Left ventricle myocardium inferior (tissue), 1 donor: ENCODE data around the gene TWSG1. TPM values are rescaled to one million over a fixed set of nuclear protein-coding genes. Genes with fewer than 3 reads are reported as not detected.

ENCODE experiments used
- DNase-seq: peaks from one replicate; pipeline ENCODE4 v3.0.0-alpha.2; 2020
- H3K27ac ChIP-seq: fragments of 200-600 bp; replicated peaks from 2 replicates; pipeline ENCODE4 v1.8.0; 2021
- H3K27me3 ChIP-seq: fragments of 200-600 bp; 2 replicates; pipeline ENCODE4 v1.8.0; 2021; ENCODE audit warnings: low read depth
- H3K36me3 ChIP-seq: fragments of 200-600 bp; 2 replicates; pipeline ENCODE4 v1.8.0; 2021
- H3K4me1 ChIP-seq: fragments of 200-600 bp; 2 replicates; pipeline ENCODE4 v1.8.0; 2021
- H3K4me3 ChIP-seq: fragments of 200-600 bp; 2 replicates; pipeline ENCODE4 v1.8.0; 2021; ENCODE audit warnings: mild to moderate bottlenecking, moderate library complexity
- H3K9me3 ChIP-seq: fragments of 200-600 bp; replicated peaks from 2 replicates; pipeline ENCODE4 v1.8.0; 2021
- CTCF ChIP-seq: fragments of 200-600 bp; IDR thresholded peaks from 2 replicates; pipeline ENCODE4 v1.8.0; 2021; ENCODE audit warnings: antibody characterized with exemption, mild to moderate bottlenecking, borderline replicate concordance
- intact Hi-C: fragments of 100-400 bp; cut with micrococcal nuclease; formaldehyde crosslinking; loops from one replicate; pipeline ENCODE4 v1.11.0; 2022
- total RNA-seq: library from RNA; stranded (reverse); fragmentation: NEBNext Ultra II Directional; extraction: Animal tissue kit (Norgen Biotek cat#: 25700); gene quantifications from one replicate; pipeline ENCODE4 v1.2.1, GENCODE V29; 2021
- donor health status: DM: no; HTN: yes; CAD: no; lungs with severe emphysema.

Gene TWSG1
- total RNA-seq, 1 donor from 2014 or later, result 12.1 TPM

GRCh38 chr18:9319333-9319732 lies 15.2 kb upstream of the TWSG1 start:
- intact Hi-C loops, result no loop called here
- no peak for DNase-seq
- H3K4me3 ChIP-seq, result no peak overlapping the region
- no peak overlapping the region for H3K27ac ChIP-seq
- no peaks in the 10 kb centered on the region for H3K4me1 ChIP-seq
- H3K27me3 ChIP-seq, result peaks cover 7% of the 10 kb centered on the region
- no peaks in the 10 kb centered on the region for H3K36me3 ChIP-seq
- H3K9me3 ChIP-seq, result no peaks in the 10 kb centered on the region
- TF ChIP-seq CTCF, result no peak

GRCh38 chr18:9321017-9321452 lies 13.5 kb upstream of the TWSG1 start:
- no peak for DNase-seq
- H3K27ac ChIP-seq, result no peak overlapping the region
- H3K4me3 ChIP-seq, result no peak overlapping the region
- H3K4me1 ChIP-seq, result no peaks in the 10 kb centered on the region
- intact Hi-C loops, result no loop called here
- TF ChIP-seq CTCF, result no peak
- H3K27me3 ChIP-seq, result peaks cover 7% of the 10 kb centered on the region
- no peaks in the 10 kb centered on the region for H3K9me3 ChIP-seq
- no peaks in the 10 kb centered on the region for H3K36me3 ChIP-seq

GRCh38 chr18:9321736-9322135 lies 12.8 kb upstream of the TWSG1 start:
- H3K27me3 ChIP-seq, result peaks cover 7% of the 10 kb centered on the region
- no peak for TF ChIP-seq CTCF
- no peak overlapping the region for H3K27ac ChIP-seq
- no peaks in the 10 kb centered on the region for H3K36me3 ChIP-seq
- DNase-seq, result no peak
- H3K4me1 ChIP-seq, result no peaks in the 10 kb centered on the region
- intact Hi-C loops, result no loop called here
- H3K9me3 ChIP-seq, result no peaks in the 10 kb centered on the region
- H3K4me3 ChIP-seq, result no peak overlapping the region

- peaks cover 1% of the 10 kb centered on the region for H3K9me3 ChIP-seq
- no peak for DNase-seq
- peaks cover 7% of the 10 kb centered on the region for H3K27me3 ChIP-seq
- H3K36me3 ChIP-seq, result no peaks in the 10 kb centered on the region
- no peak overlapping the region for H3K27ac ChIP-seq
- no peak overlapping the region for H3K4me3 ChIP-seq
- TF ChIP-seq CTCF, result no peak
- intact Hi-C loops, result no loop called here
- H3K4me1 ChIP-seq, result no peaks in the 10 kb centered on the region
These were observed 11.8 kb upstream of the TWSG1 start for GRCh38 chr18:9322744-9323143.

- Histone ChIP-seq H3K9me3 (peaks cover 13% of the 10 kb centered on the region), H3K36me3 (no peaks in the 10 kb centered on the region), H3K4me3 (no peak overlapping the region), H3K4me1 (no peaks in the 10 kb centered on the region), H3K27me3 (peaks cover 7% of the 10 kb centered on the region), H3K27ac (no peak overlapping the region)
- intact Hi-C loops, result no loop called here
- TF ChIP-seq CTCF, result no peak
- DNase-seq, result no peak
These were observed 10.7 kb upstream of the TWSG1 start for GRCh38 chr18:9323750-9324445.
